OCI-LY1 (cell line): ENCODE results near the gene ELOVL6.

ENCODE experiments used
- H2AFZ ChIP-seq: fragments of 200-600 bp; sonication (generic), shearing (Covaris generic); 2 replicates; pipeline ENCODE4 v1.6.0; 2014; ENCODE audit warnings: antibody characterized with exemption, mild to moderate bottlenecking, low read length
- H3F3A ChIP-seq: fragments of 200-600 bp; sonication (generic), shearing (Covaris generic); 2 replicates; pipeline ENCODE4 v1.6.0; 2014; ENCODE audit warnings: mild to moderate bottlenecking, antibody characterized with exemption, low read length, moderate library complexity; ENCODE audit not compliant: insufficient read depth
- H3K27ac ChIP-seq: fragments of 200-600 bp; sonication (generic); 2 replicates; pipeline ENCODE4 v1.5.1; 2014; ENCODE audit warnings: low read length, mixed run types, mild to moderate bottlenecking, low read depth; ENCODE audit not compliant: poor library complexity, severe bottlenecking
- H3K27me3 ChIP-seq: fragments of 200-600 bp; sonication (generic); 2 replicates; pipeline ENCODE4 v1.6.0; 2014; ENCODE audit warnings: antibody characterized with exemption, mild to moderate bottlenecking, low read length, moderate library complexity; ENCODE audit not compliant: insufficient read depth
- H3K36me3 ChIP-seq: fragments of 200-600 bp; sonication (generic); 2 replicates; pipeline ENCODE4 v1.6.1; 2014; ENCODE audit warnings: mild to moderate bottlenecking, antibody characterized with exemption, low read length, moderate library complexity, mixed read lengths; ENCODE audit not compliant: insufficient read depth
- H3K4me1 ChIP-seq: fragments of 200-600 bp; sonication (generic); 2 replicates; pipeline ENCODE4 v1.5.1; 2014; ENCODE audit warnings: mild to moderate bottlenecking, low read length, moderate library complexity; ENCODE audit not compliant: insufficient read depth, severe bottlenecking
- H3K4me2 ChIP-seq: fragments of 200-600 bp; sonication (generic), shearing (Covaris generic); 2 replicates; pipeline ENCODE4 v1.6.1; 2014; ENCODE audit warnings: low read length
- H3K4me3 ChIP-seq: fragments of 200-600 bp; sonication (generic); 2 replicates; pipeline ENCODE4 v1.5.1; 2014; ENCODE audit warnings: low read length, low read depth, mild to moderate bottlenecking, mixed read lengths; ENCODE audit not compliant: poor library complexity, severe bottlenecking
- H3K79me2 ChIP-seq: fragments of 200-600 bp; shearing (Covaris generic); 2 replicates; pipeline ENCODE4 v1.6.1; 2016; ENCODE audit warnings: mixed run types, low read length, mixed read lengths; ENCODE audit not compliant: insufficient read depth
- H3K9ac ChIP-seq: fragments of 200-600 bp; sonication (generic), shearing (Covaris generic); 2 replicates; pipeline ENCODE4 v1.6.1; 2014; ENCODE audit warnings: mild to moderate bottlenecking, low read length, mixed read lengths
- H3K9me2 ChIP-seq: fragments of 200-600 bp; sonication (generic), shearing (Covaris generic); 2 replicates; pipeline ENCODE4 v1.6.1; 2014; ENCODE audit warnings: low read depth, mild to moderate bottlenecking, low read length, mixed read lengths
- H3K9me3 ChIP-seq: fragments of 200-600 bp; shearing (Covaris generic); 2 replicates; pipeline ENCODE4 v1.6.1; 2014; ENCODE audit warnings: low read length, mixed read lengths
- H4K20me1 ChIP-seq: fragments of 200-600 bp; sonication (generic), shearing (Covaris generic); 2 replicates; pipeline ENCODE4 v1.6.0; 2016; ENCODE audit warnings: mild to moderate bottlenecking, low read length; ENCODE audit not compliant: insufficient read depth
- CTCF ChIP-seq: fragments of 200-600 bp; sonication (generic), shearing (Covaris generic); IDR thresholded peaks from 2 replicates; pipeline ENCODE4 v1.5.1; 2017; ENCODE audit warnings: mild to moderate bottlenecking, antibody characterized with exemption, low read length, moderate library complexity, mixed read lengths
- EZH2 ChIP-seq: fragments of 200-600 bp; sonication (generic), shearing (Covaris generic); IDR thresholded peaks from 2 replicates; pipeline ENCODE4 v1.8.0; 2017; ENCODE audit warnings: borderline replicate concordance, mixed run types, mild to moderate bottlenecking, antibody characterized with exemption, low read length, moderate library complexity, mixed read lengths

ELOVL6 gene

DNA sequence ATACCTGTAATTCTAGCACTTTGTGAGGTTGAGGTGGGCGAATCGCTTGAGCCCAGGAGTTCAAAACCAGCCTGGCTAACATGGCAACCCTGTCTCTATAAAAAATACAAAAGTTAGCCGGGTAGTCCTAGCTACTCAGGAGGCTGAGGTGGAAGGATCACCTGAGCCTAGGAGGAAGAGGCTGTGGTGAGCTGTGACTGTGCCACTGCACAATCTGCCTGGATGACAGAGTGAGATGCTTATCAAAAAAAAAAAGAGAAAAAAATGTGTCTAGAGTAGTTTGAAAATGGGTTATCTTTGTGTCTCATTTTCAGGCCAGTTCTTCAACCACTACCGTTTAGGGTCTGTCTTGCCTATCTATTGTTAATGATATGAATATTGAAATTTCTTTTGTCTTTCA lies 187.6 kb downstream of the ELOVL6 start:
- H3K79me2 ChIP-seq, result no peaks in the 10 kb centered on the region
- H2AFZ ChIP-seq, result no peak overlapping the region
- no peaks in the 10 kb centered on the region for H4K20me1 ChIP-seq
- no peaks in the 10 kb centered on the region for H3K36me3 ChIP-seq
- no peaks in the 10 kb centered on the region for H3K9me2 ChIP-seq
- H3K4me1 ChIP-seq, result no peaks in the 10 kb centered on the region
- H3K9me3 ChIP-seq, result no peaks in the 10 kb centered on the region
- H3K4me3 ChIP-seq, result no peak overlapping the region
- H3K4me2 ChIP-seq, result no peak overlapping the region
- H3K27ac ChIP-seq, result no peak overlapping the region
- no peak overlapping the region for H3K9ac ChIP-seq
- no peak for TF ChIP-seq CTCF
- no peak for TF ChIP-seq EZH2
- no peaks in the 10 kb centered on the region for H3F3A ChIP-seq
- H3K27me3 ChIP-seq, result no peaks in the 10 kb centered on the region

- H4K20me1 ChIP-seq, result no peaks in the 10 kb centered on the region
- H3K27ac ChIP-seq, result no peak overlapping the region
- no peak overlapping the region for H3K4me3 ChIP-seq
- no peaks in the 10 kb centered on the region for H3K79me2 ChIP-seq
- H3F3A ChIP-seq, result no peaks in the 10 kb centered on the region
- H3K36me3 ChIP-seq, result no peaks in the 10 kb centered on the region
- no peak overlapping the region for H3K4me2 ChIP-seq
- H2AFZ ChIP-seq, result no peak overlapping the region
- H3K9me2 ChIP-seq, result no peaks in the 10 kb centered on the region
- H3K27me3 ChIP-seq, result no peaks in the 10 kb centered on the region
- H3K9me3 ChIP-seq, result no peaks in the 10 kb centered on the region
- H3K4me1 ChIP-seq, result no peaks in the 10 kb centered on the region
- TF ChIP-seq EZH2, result no peak
- TF ChIP-seq CTCF, result no peak
- H3K9ac ChIP-seq, result no peak overlapping the region
These were observed 188.9 kb downstream of the ELOVL6 start for GRCh38 chr4:110009550-110009949.

DNA sequence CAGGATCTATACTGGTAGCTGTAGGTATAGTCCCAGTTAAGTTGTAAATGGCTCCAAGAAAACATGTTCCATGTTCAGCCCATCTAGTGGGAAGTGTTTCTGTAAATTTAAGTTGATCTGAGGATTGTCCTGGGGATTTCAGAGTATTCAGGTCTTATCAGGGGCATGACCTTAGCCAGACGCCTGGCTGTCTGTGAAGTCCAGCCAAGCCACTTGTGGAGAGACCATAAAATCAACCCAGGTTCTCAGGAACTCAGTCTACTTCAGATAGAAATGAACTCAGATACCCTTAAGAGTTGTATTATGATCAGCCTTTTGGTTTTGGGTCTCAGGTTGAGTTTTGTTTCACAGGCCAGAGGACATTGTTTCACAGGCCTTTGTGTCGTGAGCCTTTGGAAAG lies 189.9 kb downstream of the ELOVL6 start:
- no peaks in the 10 kb centered on the region for H3K27me3 ChIP-seq
- no peak overlapping the region for H3K4me2 ChIP-seq
- no peak for TF ChIP-seq CTCF
- no peak for TF ChIP-seq EZH2
- H3K9ac ChIP-seq, result no peak overlapping the region
- H3K9me2 ChIP-seq, result no peaks in the 10 kb centered on the region
- H4K20me1 ChIP-seq, result no peaks in the 10 kb centered on the region
- H3K36me3 ChIP-seq, result no peaks in the 10 kb centered on the region
- no peaks in the 10 kb centered on the region for H3F3A ChIP-seq
- no peaks in the 10 kb centered on the region for H3K9me3 ChIP-seq
- no peak overlapping the region for H3K27ac ChIP-seq
- H3K4me1 ChIP-seq, result no peaks in the 10 kb centered on the region
- no peak overlapping the region for H3K4me3 ChIP-seq
- no peaks in the 10 kb centered on the region for H3K79me2 ChIP-seq
- no peak overlapping the region for H2AFZ ChIP-seq
